ENCODE measurements around the gene NHLRC4. TPM values are rescaled to one million over a fixed set of nuclear protein-coding genes. Genes with fewer than 3 reads are reported as not detected.
A peak's percentile ranks its signal among the peaks of the same experiment; 100 is the strongest.

Gene NHLRC4
- polyA plus RNA-seq, 1 donor (not counting 4 experiments of a cell fraction or from before 2014, with no cell fraction given): 0.10 TPM

GRCh38 chr16:559411-560203, 7.2 kb upstream of the NHLRC4 start:
- Histone ChIP-seq H3K36me3 (ENCODE audit: control insufficient read depth in 2 of 2, extremely low read depth in 1 of 2, insufficient read depth in 2 of 2, low read length in 2 of 2) (no peaks in the 10 kb centered on the region), H3K79me2 (ENCODE audit: control insufficient read depth, insufficient read depth, low read length) (no peaks in the 10 kb centered on the region), H2AFZ (ENCODE audit: control insufficient read depth, low read length) (no peak overlapping the region), H3K27me3 (ENCODE audit: control insufficient read depth, extremely low read depth, insufficient read depth, low read length) (peaks cover 50% of the 10 kb centered on the region), H3K4me1 (ENCODE audit: control insufficient read depth, extremely low read depth, insufficient read depth, low read length) (peaks cover 10% of the 10 kb centered on the region), H4K20me1 (ENCODE audit: control insufficient read depth, extremely low read depth, insufficient read depth, low read length) (no peaks in the 10 kb centered on the region), H3K9me1 (ENCODE audit: control insufficient read depth, extremely low read depth, insufficient read depth, low read length) (no peaks in the 10 kb centered on the region), H3K27ac (ENCODE audit: control insufficient read depth, insufficient read depth, low read length) (no peak overlapping the region), H3K9me3 (ENCODE audit: control insufficient read depth, low read depth, low read length) (no peaks in the 10 kb centered on the region), H3K9ac (ENCODE audit: control insufficient read depth, extremely low read depth, insufficient read depth, low read length) (no peak overlapping the region), H3K4me3 (ENCODE audit: control insufficient read depth in 2 of 3, extremely low read depth in 1 of 3, insufficient read depth in 2 of 3, low read depth in 1 of 3, low read length in 3 of 3) (no peak overlapping the region), H3K4me2 (ENCODE audit: control insufficient read depth, extremely low read depth, insufficient read depth, low read depth, low read length) (no peak overlapping the region)
- FAIRE-seq (no peak), DNase-seq (ENCODE audit: low read depth, low spot score) (no peak)
- dilution Hi-C loops (cut with MboI; ENCODE audit: extremely low pct_ligation_motif_present, low sequenced_read_pairs): no loop called here
- TF ChIP-seq CTCF (optimal IDR thresholded peaks at IDR 0.05 in 1 of 3, IDR thresholded peaks at IDR 0.05 in 1 of 3, conservative IDR thresholded peaks at IDR 0.05 in 1 of 3; ENCODE audit: extremely low read depth in 1 of 3, insufficient read depth in 2 of 3, low read length in 3 of 3) (no peak), EZH2 (IDR thresholded peaks at IDR 0.05; ENCODE audit: low read length) (peak; percentile 99)

DNA sequence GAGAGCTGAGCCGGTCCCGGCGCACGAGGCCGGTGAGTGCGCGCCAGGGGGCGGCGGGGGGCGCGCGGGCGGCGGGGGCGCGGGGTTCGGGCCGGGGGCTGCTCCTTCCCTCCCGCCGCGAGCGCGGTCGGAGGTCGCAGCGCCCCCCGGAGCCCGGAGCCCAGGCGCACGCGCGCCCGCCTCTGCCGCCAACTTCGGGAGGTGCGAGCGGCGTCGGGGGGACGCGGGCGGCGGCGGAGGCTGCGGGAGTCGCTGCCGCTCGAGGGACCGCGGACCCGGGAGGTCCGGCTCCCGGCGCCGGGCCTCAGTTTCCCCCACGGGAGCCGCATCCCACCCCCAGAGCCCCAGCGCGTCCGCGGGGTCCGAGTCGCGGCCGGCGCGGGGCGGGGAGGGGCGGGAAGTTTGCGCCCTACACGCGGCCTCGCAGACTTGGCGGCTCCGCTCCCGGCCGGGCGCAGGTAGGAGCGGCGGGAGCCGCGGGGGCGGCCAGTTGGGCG, 6.6 kb upstream of the NHLRC4 start, which contains the start of gene PRR35:
PRR35 (plus strand) TSS at position 191 of the 497 bp plus-strand sequence. CDS start 2,901 bp downstream, outside the sequence.
- H3K27ac ChIP-seq (ENCODE audit: control insufficient read depth, insufficient read depth, low read length): no peak within 1 kb of the TSS
- no peaks in the 10 kb centered on the region for H3K9me3 ChIP-seq (ENCODE audit: control insufficient read depth, low read depth, low read length)
- peaks cover 3% of the 10 kb centered on the region for H3K4me1 ChIP-seq (ENCODE audit: control insufficient read depth, extremely low read depth, insufficient read depth, low read length)
- H3K4me3 ChIP-seq (ENCODE audit: control insufficient read depth in 2 of 3, extremely low read depth in 1 of 3, insufficient read depth in 2 of 3, low read depth in 1 of 3, low read length in 3 of 3): no peak within 1 kb of the TSS
- peaks cover 50% of the 10 kb centered on the region for H3K27me3 ChIP-seq (ENCODE audit: control insufficient read depth, extremely low read depth, insufficient read depth, low read length)
- H3K4me2 ChIP-seq (ENCODE audit: control insufficient read depth, extremely low read depth, insufficient read depth, low read depth, low read length): no peak within 1 kb of the TSS
- no peaks in the 10 kb centered on the region for H3K79me2 ChIP-seq (ENCODE audit: control insufficient read depth, insufficient read depth, low read length)
- H2AFZ ChIP-seq (ENCODE audit: control insufficient read depth, low read length): no peak within 1 kb of the TSS
- H3K9me1 ChIP-seq (ENCODE audit: control insufficient read depth, extremely low read depth, insufficient read depth, low read length): no peaks in the 10 kb centered on the region
- DNase-seq (ENCODE audit: low read depth, low spot score) (no peak), FAIRE-seq (no peak)
- dilution Hi-C loops (cut with MboI; ENCODE audit: extremely low pct_ligation_motif_present, low sequenced_read_pairs): no loop called here
- no peak within 1 kb of the TSS for H3K9ac ChIP-seq (ENCODE audit: control insufficient read depth, extremely low read depth, insufficient read depth, low read length)
- H4K20me1 ChIP-seq (ENCODE audit: control insufficient read depth, extremely low read depth, insufficient read depth, low read length): no peaks in the 10 kb centered on the region
- TF ChIP-seq CTCF (optimal IDR thresholded peaks at IDR 0.05 in 1 of 3, IDR thresholded peaks at IDR 0.05 in 1 of 3, conservative IDR thresholded peaks at IDR 0.05 in 1 of 3; ENCODE audit: extremely low read depth in 1 of 3, insufficient read depth in 2 of 3, low read length in 3 of 3) (no peak), EZH2 (IDR thresholded peaks at IDR 0.05; ENCODE audit: low read length) (no peak)
- H3K36me3 ChIP-seq (ENCODE audit: control insufficient read depth in 2 of 2, extremely low read depth in 1 of 2, insufficient read depth in 2 of 2, low read length in 2 of 2): no peaks in the 10 kb centered on the region
